DND-41 (cell line): ENCODE results near the gene FOSL1.

Experiments used
- ATAC-seq: fragments of 200-7000 bp; cut with Tn5 transposase; 3 replicates; pipeline ENCODE4 v1.9.1; 2021; ENCODE audit warnings: low read depth; ENCODE audit not compliant: insufficient read depth
- DNase-seq: peaks from one replicate; pipeline ENCODE4 v3.0.0-alpha.2; 2020
- H2AFZ ChIP-seq: 2 replicates; pipeline ENCODE4 v1.6.0; 2012; ENCODE audit warnings: low read depth, low read length
- H3K27ac ChIP-seq: 2 replicates; pipeline ENCODE4 v1.5.1; 2012; ENCODE audit warnings: low read length, inconsistent platforms
- H3K27me3 ChIP-seq: fragments of 200-600 bp; sonication (generic); 2 replicates; pipeline ENCODE4 v1.6.0; 2012; ENCODE audit warnings: low read length, mild to moderate bottlenecking, inconsistent platforms; ENCODE audit not compliant: insufficient read depth, poor library complexity
- H3K36me3 ChIP-seq: 2 replicates; pipeline ENCODE4 v1.5.1; 2012; ENCODE audit warnings: low read length, inconsistent platforms; ENCODE audit not compliant: insufficient read depth
- H3K4me1 ChIP-seq: 2 replicates; pipeline ENCODE4 v1.5.1; 2012; ENCODE audit warnings: mild to moderate bottlenecking, low read length; ENCODE audit not compliant: insufficient read depth
- H3K4me2 ChIP-seq: 2 replicates; pipeline ENCODE4 v1.6.0; 2012; ENCODE audit warnings: mild to moderate bottlenecking, moderate library complexity, low read length, inconsistent platforms; ENCODE audit not compliant: insufficient read depth
- H3K4me3 ChIP-seq, 2 experiments: fragments of 200-600 bp in 1 of 2; shearing (Covaris generic) in 1 of 2; 2 replicates each; pipeline ENCODE4 v1.5.1; 2012 to 2016; ENCODE audit warnings: inconsistent platforms in 2 of 2, low read length in 2 of 2, mild to moderate bottlenecking in 2 of 2, low read depth in 1 of 2, moderate library complexity in 1 of 2
- H3K79me2 ChIP-seq: 2 replicates; pipeline ENCODE4 v1.6.0; 2012; ENCODE audit warnings: low read length, inconsistent platforms; ENCODE audit not compliant: insufficient read depth
- H3K9ac ChIP-seq: 2 replicates; pipeline ENCODE4 v1.6.0; 2012; ENCODE audit warnings: low read depth, mild to moderate bottlenecking, inconsistent platforms, low read length, moderate library complexity
- H3K9me3 ChIP-seq: 2 replicates; pipeline ENCODE4 v1.5.1; 2012; ENCODE audit warnings: low read length, moderate library complexity, mild to moderate bottlenecking, inconsistent platforms; ENCODE audit not compliant: insufficient read depth, severe bottlenecking
- H4K20me1 ChIP-seq: 2 replicates; pipeline ENCODE4 v1.6.0; 2012; ENCODE audit warnings: low read length; ENCODE audit not compliant: insufficient read depth
- EZH2 ChIP-seq: IDR thresholded peaks from 3 replicates; pipeline ENCODE4 v1.6.1; 2012; ENCODE audit warnings: borderline replicate concordance, low read depth, mild to moderate bottlenecking, moderate library complexity, low read length, inconsistent platforms; ENCODE audit not compliant: severe bottlenecking
- TF ChIP-seq, protein P1 (sequence below): IDR thresholded peaks from 2 replicates; pipeline ENCODE4 v1.5.1; 2012; ENCODE audit warnings: borderline replicate concordance, low read length, moderate library complexity, mild to moderate bottlenecking; ENCODE audit not compliant: poor library complexity, severe bottlenecking; ENCODE audit errors: extremely low read depth

FOSL1 gene

DNA sequence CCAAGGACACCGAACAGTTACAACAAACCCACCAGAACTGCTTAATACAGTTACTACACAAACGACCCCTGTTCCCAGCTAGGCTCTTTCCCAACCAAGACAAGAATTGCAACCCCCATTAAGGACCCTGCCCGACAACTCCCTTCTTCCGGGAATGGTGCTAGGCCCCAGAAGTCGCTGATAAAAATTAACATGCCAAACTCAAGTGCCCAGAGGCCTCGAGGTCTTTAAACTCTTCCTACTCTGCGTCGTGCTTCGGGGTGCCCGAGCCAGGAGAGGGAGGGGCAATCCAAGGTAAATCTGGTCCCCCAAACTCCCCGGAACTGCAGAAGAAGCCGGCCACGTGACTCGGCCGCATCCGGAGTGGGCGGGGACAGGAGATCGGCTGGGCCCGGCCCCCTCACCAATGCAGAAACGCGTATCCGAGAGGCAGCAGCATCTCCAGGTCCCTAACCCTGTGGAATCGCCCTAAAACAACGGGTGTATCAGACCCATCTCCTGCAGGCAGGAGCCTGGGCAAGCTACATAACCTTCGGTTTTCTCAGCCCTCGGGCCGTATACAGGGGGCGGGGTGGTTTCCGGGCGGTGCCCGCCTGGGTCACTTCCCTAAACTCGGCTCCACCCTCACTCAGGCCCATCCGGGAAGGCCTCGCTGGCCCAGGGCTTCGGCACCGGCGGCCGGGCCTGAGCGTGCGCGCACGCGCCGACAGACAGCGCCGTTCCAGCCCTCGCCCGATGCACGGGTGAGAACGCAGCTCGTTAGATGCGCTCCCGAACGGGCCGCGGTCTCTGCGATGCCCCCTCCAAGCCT, 43.3 kb downstream of the FOSL1 start:
- H2AFZ ChIP-seq: peak overlapping the region; percentile 1; the same call in 1 of the 2 replicates
- peaks cover 43% of the 10 kb centered on the region for H3K4me1 ChIP-seq
- ATAC-seq (no peak), DNase-seq (peak; percentile 86)
- no peak for TF ChIP-seq EZH2
- TF ChIP-seq, protein P1, sequence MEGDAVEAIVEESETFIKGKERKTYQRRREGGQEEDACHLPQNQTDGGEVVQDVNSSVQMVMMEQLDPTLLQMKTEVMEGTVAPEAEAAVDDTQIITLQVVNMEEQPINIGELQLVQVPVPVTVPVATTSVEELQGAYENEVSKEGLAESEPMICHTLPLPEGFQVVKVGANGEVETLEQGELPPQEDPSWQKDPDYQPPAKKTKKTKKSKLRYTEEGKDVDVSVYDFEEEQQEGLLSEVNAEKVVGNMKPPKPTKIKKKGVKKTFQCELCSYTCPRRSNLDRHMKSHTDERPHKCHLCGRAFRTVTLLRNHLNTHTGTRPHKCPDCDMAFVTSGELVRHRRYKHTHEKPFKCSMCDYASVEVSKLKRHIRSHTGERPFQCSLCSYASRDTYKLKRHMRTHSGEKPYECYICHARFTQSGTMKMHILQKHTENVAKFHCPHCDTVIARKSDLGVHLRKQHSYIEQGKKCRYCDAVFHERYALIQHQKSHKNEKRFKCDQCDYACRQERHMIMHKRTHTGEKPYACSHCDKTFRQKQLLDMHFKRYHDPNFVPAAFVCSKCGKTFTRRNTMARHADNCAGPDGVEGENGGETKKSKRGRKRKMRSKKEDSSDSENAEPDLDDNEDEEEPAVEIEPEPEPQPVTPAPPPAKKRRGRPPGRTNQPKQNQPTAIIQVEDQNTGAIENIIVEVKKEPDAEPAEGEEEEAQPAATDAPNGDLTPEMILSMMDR: no peak
- peaks cover 59% of the 10 kb centered on the region for H3K79me2 ChIP-seq
- H3K4me2 ChIP-seq: peak overlapping the region; percentile 72
- peak overlapping the region; percentile 86 for H3K9ac ChIP-seq
- H3K4me3 ChIP-seq: peak overlapping the region; percentile 50 to 72
- peaks cover 68% of the 10 kb centered on the region for H4K20me1 ChIP-seq
- no peaks in the 10 kb centered on the region for H3K9me3 ChIP-seq
- H3K27ac ChIP-seq: peak overlapping the region; percentile 84
- no peaks in the 10 kb centered on the region for H3K27me3 ChIP-seq
- peaks cover 70% of the 10 kb centered on the region for H3K36me3 ChIP-seq

GRCh38 chr11:65855927-65856363, 44.2 kb downstream of the FOSL1 start:
- Histone ChIP-seq H3K27ac (peak overlapping the region; percentile 84; the same call in 1 of the 2 replicates), H3K4me1 (peaks cover 34% of the 10 kb centered on the region), H3K27me3 (no peaks in the 10 kb centered on the region), H4K20me1 (peaks cover 68% of the 10 kb centered on the region), H3K4me2 (peak overlapping the region; percentile 72), H3K9me3 (no peaks in the 10 kb centered on the region), H3K4me3 (peak overlapping the region; percentile 50 to 72; a peak in 3 of 4 replicates), H3K36me3 (peaks cover 68% of the 10 kb centered on the region), H3K79me2 (peaks cover 50% of the 10 kb centered on the region), H3K9ac (peak overlapping the region; percentile 86), H2AFZ (no peak overlapping the region)
- DNase-seq: peak; percentile 2
- ATAC-seq: no peak
- TF ChIP-seq EZH2: no peak
- TF ChIP-seq, protein P1: no peak

- Histone ChIP-seq H3K27me3 (no peaks in the 10 kb centered on the region), H3K27ac (no peak overlapping the region), H2AFZ (no peak overlapping the region), H4K20me1 (peaks cover 69% of the 10 kb centered on the region), H3K4me1 (peaks cover 33% of the 10 kb centered on the region), H3K4me2 (peak overlapping the region; percentile 72; the same call in 1 of the 2 replicates), H3K36me3 (peaks cover 63% of the 10 kb centered on the region), H3K4me3 (no peak overlapping the region), H3K9me3 (no peaks in the 10 kb centered on the region), H3K79me2 (peaks cover 43% of the 10 kb centered on the region), H3K9ac (no peak overlapping the region)
- TF ChIP-seq EZH2: no peak
- TF ChIP-seq, protein P1: no peak
- ATAC-seq (no peak), DNase-seq (peak; percentile 6)
Measured at GRCh38 chr11:65854852-65855837, 45.0 kb downstream of the FOSL1 start.
